HEK293 (cell line): ENCODE data around the gene SEC22C.

Source experiments
- FEZF1 ChIP-seq: fragments of 450-650 bp; formaldehyde crosslinking; IDR thresholded peaks from 2 replicates; pipeline ENCODE4 v1.5.1; 2016; ENCODE audit warnings: missing biosample characterization, missing genetic modification characterization
- KLF1 ChIP-seq: fragments of 450-650 bp; formaldehyde crosslinking; IDR thresholded peaks from 2 replicates; pipeline ENCODE4 v1.5.1; 2016; ENCODE audit warnings: missing biosample characterization, missing genetic modification characterization
- KLF10 ChIP-seq: fragments of 450-650 bp; IDR thresholded peaks from 2 replicates; pipeline ENCODE4 v1.5.1; 2018; ENCODE audit warnings: missing biosample characterization, mild to moderate bottlenecking, missing genetic modification characterization
- KLF7 ChIP-seq: fragments of 450-650 bp; formaldehyde crosslinking; IDR thresholded peaks from 2 replicates; pipeline ENCODE4 v1.5.1; 2016; ENCODE audit warnings: missing biosample characterization, missing genetic modification characterization, borderline replicate concordance
- PRDM1 ChIP-seq: fragments of 450-650 bp; formaldehyde crosslinking; IDR thresholded peaks from 2 replicates; pipeline ENCODE4; 2016; ENCODE audit warnings: missing biosample characterization, missing genetic modification characterization
- SCRT1 ChIP-seq: fragments of 450-650 bp; formaldehyde crosslinking; IDR thresholded peaks from 2 replicates; pipeline ENCODE4 v1.5.1; 2016; ENCODE audit warnings: missing biosample characterization, missing genetic modification characterization, borderline replicate concordance
- SP7 ChIP-seq: fragments of 450-650 bp; formaldehyde crosslinking; IDR thresholded peaks from 2 replicates; pipeline ENCODE4 v1.5.1; 2016; ENCODE audit warnings: missing biosample characterization, missing genetic modification characterization
- WT1 ChIP-seq: fragments of 450-650 bp; formaldehyde crosslinking; IDR thresholded peaks from 2 replicates; pipeline ENCODE4 v1.5.1; 2016; ENCODE audit warnings: missing biosample characterization, missing genetic modification characterization
- ZBTB20 ChIP-seq: fragments of 450-650 bp; formaldehyde crosslinking; IDR thresholded peaks from 2 replicates; pipeline ENCODE4 v1.5.1; 2016; ENCODE audit warnings: missing biosample characterization, missing genetic modification characterization
- ZIC2 ChIP-seq: fragments of 450-650 bp; formaldehyde crosslinking; IDR thresholded peaks from 2 replicates; pipeline ENCODE4 v1.5.1; 2016; ENCODE audit warnings: missing biosample characterization, missing genetic modification characterization
- ZNF138 ChIP-seq: fragments of 450-650 bp; formaldehyde crosslinking; IDR thresholded peaks from 2 replicates; pipeline ENCODE4 v1.5.1; 2016; ENCODE audit warnings: missing biosample characterization, missing genetic modification characterization, borderline replicate concordance
- ZNF146 ChIP-seq: fragments of 450-650 bp; formaldehyde crosslinking; IDR thresholded peaks from 2 replicates; pipeline ENCODE4 v1.5.1; 2016; ENCODE audit warnings: missing biosample characterization, missing genetic modification characterization
- ZNF169 ChIP-seq: fragments of 450-650 bp; formaldehyde crosslinking; IDR thresholded peaks from 2 replicates; pipeline ENCODE4 v1.5.1; 2016; ENCODE audit warnings: missing biosample characterization, missing genetic modification characterization
- ZNF24 ChIP-seq: fragments of 450-650 bp; formaldehyde crosslinking; IDR thresholded peaks from 2 replicates; pipeline ENCODE4 v1.5.1; 2016; ENCODE audit warnings: missing biosample characterization, missing genetic modification characterization
- ZNF37A ChIP-seq: fragments of 450-650 bp; IDR thresholded peaks from 2 replicates; pipeline ENCODE4 v1.5.1; 2018; ENCODE audit warnings: missing biosample characterization, missing genetic modification characterization
- ZNF48 ChIP-seq: fragments of 450-650 bp; formaldehyde crosslinking; IDR thresholded peaks from 2 replicates; pipeline ENCODE4 v1.5.1; 2016; ENCODE audit warnings: missing biosample characterization, missing genetic modification characterization
- ZNF548 ChIP-seq: fragments of 450-650 bp; formaldehyde crosslinking; IDR thresholded peaks from 2 replicates; pipeline ENCODE4 v1.5.1; 2016; ENCODE audit warnings: missing biosample characterization, missing genetic modification characterization
- ZNF555 ChIP-seq: fragments of 450-650 bp; formaldehyde crosslinking; conservative IDR thresholded peaks from 2 replicates; pipeline ENCODE4 v1.5.1; 2017; ENCODE audit warnings: missing biosample characterization, mild to moderate bottlenecking, missing genetic modification characterization, inconsistent platforms
- ZNF558 ChIP-seq: fragments of 450-650 bp; formaldehyde crosslinking; IDR thresholded peaks from 2 replicates; pipeline ENCODE4 v1.5.1; 2016; ENCODE audit warnings: missing biosample characterization, missing genetic modification characterization
- ZNF707 ChIP-seq: fragments of 450-650 bp; formaldehyde crosslinking; IDR thresholded peaks from 2 replicates; pipeline ENCODE4 v1.5.1; 2016; ENCODE audit warnings: missing biosample characterization, missing genetic modification characterization
- ZNF777 ChIP-seq: fragments of 450-650 bp; formaldehyde crosslinking; IDR thresholded peaks from 2 replicates; pipeline ENCODE4 v1.5.1; 2017; ENCODE audit warnings: missing biosample characterization, missing genetic modification characterization, borderline replicate concordance
- ZNF785 ChIP-seq: fragments of 450-650 bp; formaldehyde crosslinking; IDR thresholded peaks from 2 replicates; pipeline ENCODE4 v1.5.1; 2016; ENCODE audit warnings: missing biosample characterization, missing genetic modification characterization
- ZNF837 ChIP-seq: fragments of 450-650 bp; formaldehyde crosslinking; IDR thresholded peaks from 2 replicates; pipeline ENCODE4 v1.5.1; 2016; ENCODE audit warnings: missing biosample characterization, missing genetic modification characterization
- ZNF843 ChIP-seq: fragments of 450-650 bp; formaldehyde crosslinking; IDR thresholded peaks from 2 replicates; pipeline ENCODE4 v1.5.1; 2016; ENCODE audit warnings: missing biosample characterization, missing genetic modification characterization
- ZSCAN23 ChIP-seq: fragments of 450-650 bp; formaldehyde crosslinking; IDR thresholded peaks from 2 replicates; pipeline ENCODE4 v1.5.1; 2016; ENCODE audit warnings: missing biosample characterization, missing genetic modification characterization
- TF ChIP-seq, protein P1 (sequence below): fragments of 450-650 bp; formaldehyde crosslinking; IDR thresholded peaks from 2 replicates; pipeline ENCODE4 v1.5.1; 2016; ENCODE audit warnings: missing biosample characterization, missing genetic modification characterization, borderline replicate concordance
- TF ChIP-seq, protein P2 (sequence below): fragments of 450-650 bp; formaldehyde crosslinking; IDR thresholded peaks from 2 replicates; pipeline ENCODE4 v1.5.1; 2016; ENCODE audit warnings: missing biosample characterization, missing genetic modification characterization
- TF ChIP-seq, protein P3 (sequence below): fragments of 450-650 bp; formaldehyde crosslinking; IDR thresholded peaks from 2 replicates; pipeline ENCODE4 v1.5.1; 2016; ENCODE audit warnings: missing biosample characterization, missing genetic modification characterization
- TF ChIP-seq, protein P4 (sequence below): fragments of 450-650 bp; formaldehyde crosslinking; optimal IDR thresholded peaks from 2 replicates; pipeline ENCODE3; 2016; ENCODE audit warnings: missing biosample characterization, mild to moderate bottlenecking, missing genetic modification characterization
- TF ChIP-seq, protein P5 (sequence below): sonication (generic); formaldehyde crosslinking; IDR thresholded peaks from 2 replicates; pipeline ENCODE4 v1.8.1; 2022; ENCODE audit warnings: mild to moderate bottlenecking, moderate library complexity, missing genetic modification reagents
- TF ChIP-seq, protein P6 (sequence below): fragments of 450-650 bp; formaldehyde crosslinking; IDR thresholded peaks from 2 replicates; pipeline ENCODE4 v1.5.1; 2016; ENCODE audit warnings: missing biosample characterization, missing genetic modification characterization

SEC22C gene

DNA sequence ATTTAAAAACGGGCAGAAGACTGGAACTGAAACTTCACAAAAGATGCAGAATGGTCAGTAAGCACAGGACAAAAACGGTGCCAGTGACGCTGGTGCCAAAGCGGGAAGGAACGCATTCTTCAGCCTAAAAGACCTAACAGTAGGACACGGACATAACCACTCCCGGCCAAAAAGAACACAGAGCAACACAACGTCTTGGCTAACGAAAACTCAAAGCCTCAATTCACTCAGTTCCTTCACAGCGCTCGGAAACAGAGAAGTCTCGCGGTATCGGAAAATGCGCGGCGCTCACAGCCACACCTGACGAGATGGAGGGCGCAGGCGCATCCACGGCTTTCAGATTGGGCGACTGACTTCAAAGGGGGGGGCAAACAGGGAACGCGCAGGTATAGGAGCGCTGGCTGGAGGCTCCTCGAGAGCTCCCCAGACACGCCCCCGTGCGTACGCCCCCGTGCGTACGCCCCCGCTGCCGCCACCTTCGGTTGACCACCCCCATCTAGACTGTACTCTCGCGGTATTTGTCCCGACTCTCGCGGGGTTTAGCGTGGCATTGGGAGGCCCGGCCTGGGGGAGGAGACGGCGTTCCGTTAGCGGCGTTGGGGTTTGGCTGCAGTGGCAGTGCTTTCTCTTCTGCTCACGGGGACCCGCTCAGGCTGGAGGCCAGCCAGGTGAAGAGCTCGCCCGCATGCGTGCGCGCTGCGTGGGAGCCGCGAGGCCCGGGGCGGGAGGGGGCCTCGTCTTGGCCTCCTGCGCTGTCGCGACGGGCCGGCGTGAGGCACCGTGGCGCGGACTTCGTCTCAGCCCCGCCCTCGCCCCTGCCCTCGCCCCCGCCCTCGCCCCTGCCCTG is 18.6 kb upstream of the SEC22C start, which contains the start of gene NKTR (continued):
- TF ChIP-seq, protein P1, sequence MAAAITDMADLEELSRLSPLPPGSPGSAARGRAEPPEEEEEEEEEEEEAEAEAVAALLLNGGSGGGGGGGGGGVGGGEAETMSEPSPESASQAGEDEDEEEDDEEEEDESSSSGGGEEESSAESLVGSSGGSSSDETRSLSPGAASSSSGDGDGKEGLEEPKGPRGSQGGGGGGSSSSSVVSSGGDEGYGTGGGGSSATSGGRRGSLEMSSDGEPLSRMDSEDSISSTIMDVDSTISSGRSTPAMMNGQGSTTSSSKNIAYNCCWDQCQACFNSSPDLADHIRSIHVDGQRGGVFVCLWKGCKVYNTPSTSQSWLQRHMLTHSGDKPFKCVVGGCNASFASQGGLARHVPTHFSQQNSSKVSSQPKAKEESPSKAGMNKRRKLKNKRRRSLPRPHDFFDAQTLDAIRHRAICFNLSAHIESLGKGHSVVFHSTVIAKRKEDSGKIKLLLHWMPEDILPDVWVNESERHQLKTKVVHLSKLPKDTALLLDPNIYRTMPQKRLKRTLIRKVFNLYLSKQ: no peak
- TF ChIP-seq ZNF555 (tag by site-specific recombination): no peak
- TF ChIP-seq KLF1 (tag by site-specific recombination): 0 out of 2 replicates have a peak, but pooled peaks have one; percentile 27
- TF ChIP-seq, protein P2, sequence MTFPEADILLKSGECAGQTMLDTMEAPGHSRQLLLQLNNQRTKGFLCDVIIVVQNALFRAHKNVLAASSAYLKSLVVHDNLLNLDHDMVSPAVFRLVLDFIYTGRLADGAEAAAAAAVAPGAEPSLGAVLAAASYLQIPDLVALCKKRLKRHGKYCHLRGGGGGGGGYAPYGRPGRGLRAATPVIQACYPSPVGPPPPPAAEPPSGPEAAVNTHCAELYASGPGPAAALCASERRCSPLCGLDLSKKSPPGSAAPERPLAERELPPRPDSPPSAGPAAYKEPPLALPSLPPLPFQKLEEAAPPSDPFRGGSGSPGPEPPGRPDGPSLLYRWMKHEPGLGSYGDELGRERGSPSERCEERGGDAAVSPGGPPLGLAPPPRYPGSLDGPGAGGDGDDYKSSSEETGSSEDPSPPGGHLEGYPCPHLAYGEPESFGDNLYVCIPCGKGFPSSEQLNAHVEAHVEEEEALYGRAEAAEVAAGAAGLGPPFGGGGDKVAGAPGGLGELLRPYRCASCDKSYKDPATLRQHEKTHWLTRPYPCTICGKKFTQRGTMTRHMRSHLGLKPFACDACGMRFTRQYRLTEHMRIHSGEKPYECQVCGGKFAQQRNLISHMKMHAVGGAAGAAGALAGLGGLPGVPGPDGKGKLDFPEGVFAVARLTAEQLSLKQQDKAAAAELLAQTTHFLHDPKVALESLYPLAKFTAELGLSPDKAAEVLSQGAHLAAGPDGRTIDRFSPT: no peak; the same call in 1 of the 2 replicates
- peak; percentile 38; the same call in 1 of the 2 replicates for TF ChIP-seq SP7 (tag by site-specific recombination)
- TF ChIP-seq ZNF37A (tag by site-specific recombination): no peak
- TF ChIP-seq, protein P3, sequence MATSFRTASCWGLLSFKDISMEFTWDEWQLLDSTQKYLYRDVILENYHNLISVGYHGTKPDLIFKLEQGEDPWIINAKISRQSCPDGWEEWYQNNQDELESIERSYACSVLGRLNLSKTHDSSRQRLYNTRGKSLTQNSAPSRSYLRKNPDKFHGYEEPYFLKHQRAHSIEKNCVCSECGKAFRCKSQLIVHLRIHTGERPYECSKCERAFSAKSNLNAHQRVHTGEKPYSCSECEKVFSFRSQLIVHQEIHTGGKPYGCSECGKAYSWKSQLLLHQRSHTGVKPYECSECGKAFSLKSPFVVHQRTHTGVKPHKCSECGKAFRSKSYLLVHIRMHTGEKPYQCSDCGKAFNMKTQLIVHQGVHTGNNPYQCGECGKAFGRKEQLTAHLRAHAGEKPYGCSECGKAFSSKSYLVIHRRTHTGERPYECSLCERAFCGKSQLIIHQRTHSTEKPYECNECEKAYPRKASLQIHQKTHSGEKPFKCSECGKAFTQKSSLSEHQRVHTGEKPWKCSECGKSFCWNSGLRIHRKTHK (tag by site-specific recombination): no peak
- TF ChIP-seq, protein P4, sequence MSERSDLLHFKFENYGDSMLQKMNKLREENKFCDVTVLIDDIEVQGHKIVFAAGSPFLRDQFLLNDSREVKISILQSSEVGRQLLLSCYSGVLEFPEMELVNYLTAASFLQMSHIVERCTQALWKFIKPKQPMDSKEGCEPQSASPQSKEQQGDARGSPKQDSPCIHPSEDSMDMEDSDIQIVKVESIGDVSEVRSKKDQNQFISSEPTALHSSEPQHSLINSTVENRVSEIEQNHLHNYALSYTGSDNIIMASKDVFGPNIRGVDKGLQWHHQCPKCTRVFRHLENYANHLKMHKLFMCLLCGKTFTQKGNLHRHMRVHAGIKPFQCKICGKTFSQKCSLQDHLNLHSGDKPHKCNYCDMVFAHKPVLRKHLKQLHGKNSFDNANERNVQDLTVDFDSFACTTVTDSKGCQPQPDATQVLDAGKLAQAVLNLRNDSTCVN: peak; percentile 94
- TF ChIP-seq SCRT1 (tag by site-specific recombination): no peak
- TF ChIP-seq ZNF48 (tag by site-specific recombination): no peak
- TF ChIP-seq WT1 (tag by site-specific recombination): no peak
- TF ChIP-seq, protein P5, sequence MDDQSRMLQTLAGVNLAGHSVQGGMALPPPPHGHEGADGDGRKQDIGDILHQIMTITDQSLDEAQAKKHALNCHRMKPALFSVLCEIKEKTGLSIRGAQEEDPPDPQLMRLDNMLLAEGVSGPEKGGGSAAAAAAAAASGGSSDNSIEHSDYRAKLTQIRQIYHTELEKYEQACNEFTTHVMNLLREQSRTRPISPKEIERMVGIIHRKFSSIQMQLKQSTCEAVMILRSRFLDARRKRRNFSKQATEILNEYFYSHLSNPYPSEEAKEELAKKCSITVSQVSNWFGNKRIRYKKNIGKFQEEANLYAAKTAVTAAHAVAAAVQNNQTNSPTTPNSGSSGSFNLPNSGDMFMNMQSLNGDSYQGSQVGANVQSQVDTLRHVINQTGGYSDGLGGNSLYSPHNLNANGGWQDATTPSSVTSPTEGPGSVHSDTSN (CRISPR knock-in tag): peak; percentile 58; the same call in 1 of the 2 replicates
- no peak for TF ChIP-seq ZNF548 (tag by site-specific recombination)
- TF ChIP-seq, protein P6, sequence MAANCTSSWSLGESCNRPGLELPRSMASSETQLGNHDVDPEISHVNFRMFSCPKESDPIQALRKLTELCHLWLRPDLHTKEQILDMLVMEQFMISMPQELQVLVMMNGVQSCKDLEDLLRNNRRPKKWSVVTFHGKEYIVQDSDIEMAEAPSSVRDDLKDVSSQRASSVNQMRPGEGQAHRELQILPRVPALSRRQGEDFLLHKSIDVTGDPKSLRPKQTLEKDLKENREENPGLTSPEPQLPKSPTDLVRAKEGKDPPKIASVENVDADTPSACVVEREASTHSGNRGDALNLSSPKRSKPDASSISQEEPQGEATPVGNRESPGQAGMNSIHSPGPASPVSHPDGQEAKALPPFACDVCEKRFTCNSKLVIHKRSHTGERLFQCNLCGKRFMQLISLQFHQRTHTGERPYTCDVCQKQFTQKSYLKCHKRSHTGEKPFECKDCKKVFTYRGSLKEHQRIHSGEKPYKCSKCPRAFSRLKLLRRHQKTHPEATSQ (tag by site-specific recombination): 0 out of 2 replicates have a peak, but pooled peaks have one; percentile 34
- TF ChIP-seq ZIC2 (tag by site-specific recombination): no peak; the same call in 1 of the 2 replicates
- TF ChIP-seq ZNF146 (tag by site-specific recombination): no peak; the same call in 1 of the 2 replicates
- no peak for TF ChIP-seq ZNF169
- peak; percentile 49; the same call in 1 of the 2 replicates for TF ChIP-seq ZBTB20 (tag by site-specific recombination)
- TF ChIP-seq ZNF707 (tag by site-specific recombination): no peak
- TF ChIP-seq ZNF785 (tag by site-specific recombination): no peak
- no peak for TF ChIP-seq ZNF777
- TF ChIP-seq ZNF843 (tag by site-specific recombination): no peak
- TF ChIP-seq ZNF24 (tag by site-specific recombination): no peak
- no peak for TF ChIP-seq ZNF138
- TF ChIP-seq FEZF1 (tag by site-specific recombination): no peak
- TF ChIP-seq PRDM1 (tag by site-specific recombination): no peak
- TF ChIP-seq ZSCAN23: no peak
- TF ChIP-seq ZNF558 (tag by site-specific recombination): 0 out of 2 replicates have a peak, but pooled peaks have one; percentile 28
- peak; percentile 99 for TF ChIP-seq KLF10 (tag by site-specific recombination)
- peak; percentile 41; the same call in 1 of the 2 replicates for TF ChIP-seq KLF7 (tag by site-specific recombination)
- no peak for TF ChIP-seq ZNF837 (tag by site-specific recombination)
